SK-N-SH treated with all-trans-retinoic acid at 6 μM for 48 hours (cell line): ENCODE measurements around the gene DGCR2.

Experiments
- ARNTL ChIP-seq: fragments of 450-650 bp; formaldehyde crosslinking; IDR thresholded peaks from 2 replicates; pipeline ENCODE4 v1.5.0; 2020; ENCODE audit warnings: low read depth, mild to moderate bottlenecking, moderate library complexity, borderline replicate concordance
- GLIS3 ChIP-seq: fragments of 250-450 bp; sonication (Bioruptor Pico); IDR thresholded peaks from 2 replicates; pipeline ENCODE4 v1.5.0; 2020; ENCODE audit warnings: mild to moderate bottlenecking, moderate library complexity
- ISL1 ChIP-seq: fragments of 250-450 bp; sonication (Bioruptor Pico); IDR thresholded peaks from 2 replicates; pipeline ENCODE4 v2.1.2; 2022; ENCODE audit warnings: mild to moderate bottlenecking, moderate library complexity
- PPARA ChIP-seq: fragments of 250-450 bp; sonication (Bioruptor Pico); IDR thresholded peaks from 2 replicates; pipeline ENCODE4 v1.5.0; 2020; ENCODE audit warnings: mild to moderate bottlenecking, borderline replicate concordance
- SNAI2 ChIP-seq: fragments of 250-450 bp; sonication (Bioruptor Pico); IDR thresholded peaks from 2 replicates; pipeline ENCODE4 v1.5.0; 2020; ENCODE audit warnings: mild to moderate bottlenecking, moderate library complexity
- TOX ChIP-seq: fragments of 250-450 bp; sonication (Bioruptor Pico); IDR thresholded peaks from 2 replicates; pipeline ENCODE4 v1.8.0; 2021; ENCODE audit warnings: mild to moderate bottlenecking, moderate library complexity, borderline replicate concordance
- ZFP30 ChIP-seq: fragments of 450-650 bp; formaldehyde crosslinking; IDR thresholded peaks from 2 replicates; pipeline ENCODE4 v1.5.0; 2022; ENCODE audit warnings: mild to moderate bottlenecking, moderate library complexity
- ZNF70 ChIP-seq: fragments of 450-650 bp; formaldehyde crosslinking; IDR thresholded peaks from 2 replicates; pipeline ENCODE4 v1.5.0; 2020; ENCODE audit warnings: mild to moderate bottlenecking, moderate library complexity
- ZNF8 ChIP-seq: fragments of 450-650 bp; formaldehyde crosslinking; IDR thresholded peaks from 2 replicates; pipeline ENCODE4 v1.5.0; 2020; ENCODE audit warnings: mild to moderate bottlenecking, moderate library complexity
- TF ChIP-seq, protein P1 (sequence below): fragments of 250-450 bp; sonication (Bioruptor Pico); IDR thresholded peaks from 2 replicates; pipeline ENCODE4 v1.8.0; 2020; ENCODE audit warnings: mild to moderate bottlenecking, moderate library complexity, borderline replicate concordance
- TF ChIP-seq, protein P2 (sequence below): fragments of 250-450 bp; sonication (Bioruptor Pico); IDR thresholded peaks from 2 replicates; pipeline ENCODE4 v1.5.1; 2020; ENCODE audit warnings: low read depth, mild to moderate bottlenecking, moderate library complexity

DNA sequence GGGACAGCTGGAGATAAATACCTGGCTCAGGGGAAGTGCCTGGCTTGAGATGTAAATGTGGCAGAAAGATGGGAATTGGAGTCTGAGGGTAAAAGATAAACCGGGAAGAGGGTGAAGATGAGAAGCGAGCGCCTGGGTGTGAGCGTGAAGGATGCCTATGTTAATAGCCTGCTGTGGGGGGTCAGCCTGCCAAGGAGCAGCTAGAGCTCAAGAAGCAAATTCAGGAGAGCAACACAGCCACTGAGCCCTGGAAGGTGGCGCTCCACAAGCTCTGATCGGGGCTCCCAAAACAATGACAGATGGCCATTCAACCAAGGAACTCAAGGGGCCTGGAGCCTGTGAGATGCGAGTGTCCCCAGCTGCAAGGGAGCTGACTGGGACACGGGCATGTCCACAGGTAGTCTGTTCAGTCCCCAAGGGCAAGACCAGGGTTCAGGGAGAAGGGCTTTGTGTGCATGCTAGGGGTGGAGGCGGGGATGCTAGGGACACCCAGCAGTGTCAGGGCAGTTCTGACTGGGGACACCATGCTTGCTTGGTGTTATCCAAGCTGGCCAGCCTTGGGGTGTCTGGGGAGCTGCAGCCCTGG, 25.1 kb upstream of the DGCR2 start:
- no peak for TF ChIP-seq TOX (CRISPR knock-in tag)
- TF ChIP-seq, protein P1, sequence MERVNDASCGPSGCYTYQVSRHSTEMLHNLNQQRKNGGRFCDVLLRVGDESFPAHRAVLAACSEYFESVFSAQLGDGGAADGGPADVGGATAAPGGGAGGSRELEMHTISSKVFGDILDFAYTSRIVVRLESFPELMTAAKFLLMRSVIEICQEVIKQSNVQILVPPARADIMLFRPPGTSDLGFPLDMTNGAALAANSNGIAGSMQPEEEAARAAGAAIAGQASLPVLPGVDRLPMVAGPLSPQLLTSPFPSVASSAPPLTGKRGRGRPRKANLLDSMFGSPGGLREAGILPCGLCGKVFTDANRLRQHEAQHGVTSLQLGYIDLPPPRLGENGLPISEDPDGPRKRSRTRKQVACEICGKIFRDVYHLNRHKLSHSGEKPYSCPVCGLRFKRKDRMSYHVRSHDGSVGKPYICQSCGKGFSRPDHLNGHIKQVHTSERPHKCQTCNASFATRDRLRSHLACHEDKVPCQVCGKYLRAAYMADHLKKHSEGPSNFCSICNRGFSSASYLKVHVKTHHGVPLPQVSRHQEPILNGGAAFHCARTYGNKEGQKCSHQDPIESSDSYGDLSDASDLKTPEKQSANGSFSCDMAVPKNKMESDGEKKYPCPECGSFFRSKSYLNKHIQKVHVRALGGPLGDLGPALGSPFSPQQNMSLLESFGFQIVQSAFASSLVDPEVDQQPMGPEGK = no peak
- TF ChIP-seq, protein P2, sequence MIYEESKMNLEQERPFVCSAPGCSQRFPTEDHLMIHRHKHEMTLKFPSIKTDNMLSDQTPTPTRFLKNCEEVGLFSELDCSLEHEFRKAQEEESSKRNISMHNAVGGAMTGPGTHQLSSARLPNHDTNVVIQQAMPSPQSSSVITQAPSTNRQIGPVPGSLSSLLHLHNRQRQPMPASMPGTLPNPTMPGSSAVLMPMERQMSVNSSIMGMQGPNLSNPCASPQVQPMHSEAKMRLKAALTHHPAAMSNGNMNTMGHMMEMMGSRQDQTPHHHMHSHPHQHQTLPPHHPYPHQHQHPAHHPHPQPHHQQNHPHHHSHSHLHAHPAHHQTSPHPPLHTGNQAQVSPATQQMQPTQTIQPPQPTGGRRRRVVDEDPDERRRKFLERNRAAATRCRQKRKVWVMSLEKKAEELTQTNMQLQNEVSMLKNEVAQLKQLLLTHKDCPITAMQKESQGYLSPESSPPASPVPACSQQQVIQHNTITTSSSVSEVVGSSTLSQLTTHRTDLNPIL (CRISPR knock-in tag) = no peak
- TF ChIP-seq ZNF70 (CRISPR knock-in tag) = no peak
- TF ChIP-seq ZFP30 (CRISPR knock-in tag) = no peak
- TF ChIP-seq ZNF8 (CRISPR knock-in tag) = no peak
- no peak for TF ChIP-seq PPARA (CRISPR knock-in tag)
- TF ChIP-seq SNAI2 = no peak
- TF ChIP-seq GLIS3 = no peak
- no peak for TF ChIP-seq ISL1
- TF ChIP-seq ARNTL (CRISPR knock-in tag) = no peak
